H9 (cell line): Measurements from ENCODE around the gene C22orf23. TPM values are rescaled to one million over a fixed set of nuclear protein-coding genes. Genes with fewer than 3 reads are reported as not detected.

ENCODE experiments used
- DNase-seq: peaks from one replicate; pipeline ENCODE4 v3.0.0-alpha.2; 2017
- H2AFZ ChIP-seq: one replicate; pipeline ENCODE4 v1.6.1; 2013; ENCODE audit warnings: mild to moderate bottlenecking, low read length, control low read depth, moderate library complexity
- H2AK5ac ChIP-seq: 2 replicates; pipeline ENCODE4 v1.6.1; 2013; ENCODE audit warnings: low read length, control low read depth, mixed read lengths; ENCODE audit not compliant: insufficient read length
- H2BK120ac ChIP-seq: one replicate; pipeline ENCODE4 v1.6.1; 2013; ENCODE audit warnings: low read depth, mild to moderate bottlenecking, low read length, control low read depth, inconsistent platforms; ENCODE audit not compliant: poor library complexity, severe bottlenecking
- H2BK12ac ChIP-seq: 2 replicates; pipeline ENCODE4 v1.6.1; 2013; ENCODE audit warnings: low read length, control low read depth, mixed read lengths, low read depth; ENCODE audit not compliant: insufficient read length
- H2BK15ac ChIP-seq: 2 replicates; pipeline ENCODE4 v1.6.1; 2013; ENCODE audit warnings: low read depth, low read length, control low read depth
- H2BK20ac ChIP-seq: one replicate; pipeline ENCODE4 v1.6.1; 2013; ENCODE audit warnings: low read depth, mild to moderate bottlenecking, low read length, control low read depth, inconsistent platforms; ENCODE audit not compliant: poor library complexity, severe bottlenecking
- H2BK5ac ChIP-seq: 2 replicates; pipeline ENCODE4 v1.6.1; 2013; ENCODE audit warnings: low read length, control low read depth, mixed read lengths; ENCODE audit not compliant: insufficient read length
- H3K14ac ChIP-seq: 2 replicates; pipeline ENCODE4 v1.6.1; 2013; ENCODE audit warnings: low read length, control low read depth; ENCODE audit not compliant: insufficient read depth
- H3K18ac ChIP-seq: 2 replicates; pipeline ENCODE4 v1.6.1; 2013; ENCODE audit warnings: low read depth, mild to moderate bottlenecking, mixed read lengths, low read length, control low read depth; ENCODE audit not compliant: insufficient read length
- H3K23ac ChIP-seq: 2 replicates; pipeline ENCODE4 v1.6.1; 2013; ENCODE audit warnings: low read length, control low read depth, mixed read lengths, low read depth; ENCODE audit not compliant: insufficient read length
- H3K23me2 ChIP-seq: 2 replicates; pipeline ENCODE4 v1.6.1; 2013; ENCODE audit warnings: low read depth, mild to moderate bottlenecking, mixed read lengths, low read length, control low read depth; ENCODE audit not compliant: insufficient read length, poor library complexity, severe bottlenecking
- H3K27ac ChIP-seq: 2 replicates; pipeline ENCODE4 v1.5.1; 2013; ENCODE audit warnings: low read length, control low read depth, mixed read lengths, low read depth; ENCODE audit not compliant: insufficient read length
- H3K27me3 ChIP-seq: 2 replicates; pipeline ENCODE4 v1.6.1; 2013; ENCODE audit warnings: low read length, control low read depth, inconsistent platforms; ENCODE audit not compliant: insufficient read depth
- H3K4ac ChIP-seq: 2 replicates; pipeline ENCODE4 v1.6.1; 2013; ENCODE audit warnings: low read depth, mild to moderate bottlenecking, control low read depth, inconsistent platforms, low read length, moderate library complexity
- H3K4me1 ChIP-seq: 2 replicates; pipeline ENCODE4 v1.6.1; 2013; ENCODE audit warnings: low read length, control low read depth, inconsistent platforms; ENCODE audit not compliant: insufficient read depth
- H3K4me2 ChIP-seq: 2 replicates; pipeline ENCODE4 v1.6.1; 2013; ENCODE audit warnings: low read length, control low read depth, mixed read lengths; ENCODE audit not compliant: insufficient read length, insufficient read depth
- H3K56ac ChIP-seq: 2 replicates; pipeline ENCODE4 v1.6.1; 2013; ENCODE audit warnings: low read depth, mild to moderate bottlenecking, mixed read lengths, low read length, control low read depth; ENCODE audit not compliant: insufficient read length
- H3K79me1 ChIP-seq: 2 replicates; pipeline ENCODE4 v1.6.1; 2013; ENCODE audit warnings: low read depth, mild to moderate bottlenecking, moderate library complexity, low read length, control low read depth, inconsistent platforms; ENCODE audit not compliant: insufficient read depth, poor library complexity, severe bottlenecking
- H3K79me2 ChIP-seq: 2 replicates; pipeline ENCODE4 v1.6.1; 2013; ENCODE audit warnings: low read length, control low read depth, inconsistent platforms; ENCODE audit not compliant: insufficient read depth
- H3K9ac ChIP-seq: 2 replicates; pipeline ENCODE4 v1.6.1; 2013; ENCODE audit warnings: low read length, control low read depth, mixed read lengths; ENCODE audit not compliant: insufficient read length; ENCODE audit errors: extremely low read depth
- H3K9me3 ChIP-seq: one replicate; pipeline ENCODE4 v1.6.1; 2013; ENCODE audit warnings: low read depth, low read length, inconsistent platforms; ENCODE audit not compliant: control insufficient read depth
- H3T11ph ChIP-seq: one replicate; pipeline ENCODE4 v1.6.1; 2013; ENCODE audit warnings: mild to moderate bottlenecking, low read length, control low read depth, inconsistent platforms
- H4K20me1 ChIP-seq: one replicate; pipeline ENCODE4 v1.6.1; 2013; ENCODE audit not compliant: control insufficient read depth, insufficient read length, insufficient read depth
- H4K5ac ChIP-seq: 2 replicates; pipeline ENCODE4 v1.6.1; 2013; ENCODE audit warnings: low read depth, mild to moderate bottlenecking, mixed read lengths, low read length, control low read depth; ENCODE audit not compliant: insufficient read length
- H4K8ac ChIP-seq: replicated peaks from 2 replicates; pipeline ENCODE4 v1.6.1; 2013; ENCODE audit warnings: low read length, control low read depth, mixed read lengths, low read depth; ENCODE audit not compliant: insufficient read length
- H4K91ac ChIP-seq: 2 replicates; pipeline ENCODE4 v1.6.1; 2013; ENCODE audit warnings: low read depth, mild to moderate bottlenecking, moderate library complexity, mixed read lengths, low read length, control low read depth; ENCODE audit not compliant: insufficient read length
- H3K27ac Mint-ChIP-seq, 3 experiments: 2 replicates in 2 of 3; 3 replicates in 1 of 3; pipeline ENCODE4 v1.8.0; 2020 to 2021; ENCODE audit warnings: mixed read lengths in 3 of 3, mild to moderate bottlenecking in 1 of 3, moderate library complexity in 1 of 3
- H3K27me3 Mint-ChIP-seq: 2 replicates; pipeline ENCODE4 v1.8.0; 2021; ENCODE audit warnings: low read depth, mild to moderate bottlenecking, moderate library complexity, mixed read lengths
- H3K36me3 Mint-ChIP-seq, 3 experiments: 2 replicates in 2 of 3; 3 replicates in 1 of 3; pipeline ENCODE4 v1.8.0; 2020 to 2021; ENCODE audit warnings: low read depth in 3 of 3, mixed read lengths in 3 of 3; ENCODE audit not compliant: insufficient read depth in 1 of 3
- H3K4me1 Mint-ChIP-seq, 2 experiments: 2 replicates each; pipeline ENCODE4 v1.8.0; 2020; ENCODE audit warnings: mixed read lengths in 2 of 2
- H3K4me3 Mint-ChIP-seq, 2 experiments: 2 replicates in 1 of 2; 3 replicates in 1 of 2; pipeline ENCODE4 v1.8.0; 2020 to 2021; ENCODE audit warnings: mild to moderate bottlenecking in 2 of 2, mixed read lengths in 2 of 2, moderate library complexity in 1 of 2
- H3K9me3 Mint-ChIP-seq, 2 experiments: 2 replicates in 1 of 2; 3 replicates in 1 of 2; pipeline ENCODE4 v1.8.0; 2020; ENCODE audit warnings: mild to moderate bottlenecking in 2 of 2, mixed read lengths in 2 of 2, moderate library complexity in 1 of 2
- CTCF ChIP-seq: fragments of 200-600 bp; sonication (generic); conservative IDR thresholded peaks from 3 replicates; pipeline ENCODE4 v1.8.0; 2021; ENCODE audit warnings: antibody characterized with exemption, mild to moderate bottlenecking
- WGBS: extraction: QIAGEN DNeasy Blood & Tissue Kit; methylation state at CpG from one replicate; pipeline ENCODE4 v1.1.7; 2013; ENCODE audit warnings: missing lambda C conversion rate, low lambda C conversion rate, mixed read lengths; ENCODE audit not compliant: insufficient read length; ENCODE audit errors: extremely low coverage; 5-methylcytosine and 5-hydroxymethylcytosine counted together
- total RNA-seq: library from RNA; stranded (reverse); gene quantifications from 2 replicates; pipeline ENCODE4 v1.2.1, GENCODE V29; 2021

Gene C22orf23
- total RNA-seq, 1 experiment from 2014 or later, result 0.57 TPM

- Histone ChIP-seq H2BK12ac (no peak overlapping the region), H2AFZ (no peak overlapping the region), H2BK120ac (no peak overlapping the region), H2BK15ac (no peak overlapping the region), H3K79me2 (no peaks in the 10 kb centered on the region), H3K23me2 (peaks cover 12% of the 10 kb centered on the region), H3T11ph (no peak overlapping the region), H3K9ac (no peak overlapping the region), H4K91ac (no peak overlapping the region), H3K4me2 (no peak overlapping the region), H2BK5ac (no peak overlapping the region), H4K5ac (no peak overlapping the region), H3K79me1 (no peaks in the 10 kb centered on the region), H3K27ac (no peak overlapping the region), H4K20me1 (peaks cover 2% of the 10 kb centered on the region), H2AK5ac (no peak overlapping the region), H3K4ac (no peak overlapping the region), H3K56ac (no peak overlapping the region), H4K8ac (no peak overlapping the region), H3K27me3 (peaks cover 1% of the 10 kb centered on the region; the same call in 1 of the 2 replicates), H3K23ac (no peak overlapping the region), H3K14ac (no peak overlapping the region), H2BK20ac (no peak overlapping the region), H3K18ac (no peak overlapping the region), H3K9me3 (no peaks in the 10 kb centered on the region), H3K4me1 (no peaks in the 10 kb centered on the region)
- no peak for DNase-seq
- no peaks in the 10 kb centered on the region; a peak in 3 of 7 replicates for H3K36me3 Mint-ChIP-seq
- H3K27me3 Mint-ChIP-seq, result peaks cover 40% of the 10 kb centered on the region
- H3K27ac Mint-ChIP-seq, result no peak overlapping the region
- no peaks in the 10 kb centered on the region for H3K9me3 Mint-ChIP-seq
- no peak for TF ChIP-seq CTCF
- peaks cover 15 to 28% of the 10 kb centered on the region in 2 experiments for H3K4me1 Mint-ChIP-seq
- H3K4me3 Mint-ChIP-seq, result no peak overlapping the region
- no CpG with 5 or more reads among the region's 27 CpGs for WGBS
Observed at GRCh38 chr22:37985751-37986281, 32.4 kb upstream of the C22orf23 start.
